H1 (cell line): Measurements from ENCODE around the gene TGM2. TPM values are rescaled to one million over a fixed set of nuclear protein-coding genes. Genes with fewer than 3 reads are reported as not detected.

ENCODE experiments used
- HDAC6 ChIP-seq: IDR thresholded peaks from one replicate; pipeline ENCODE4 v1.7.1; 2012; ENCODE audit warnings: low read depth, mild to moderate bottlenecking, inconsistent platforms, low read length, moderate library complexity
- JUND ChIP-seq: IDR thresholded peaks from 2 replicates; pipeline ENCODE4 v1.6.1; 2011; ENCODE audit warnings: mild to moderate bottlenecking, improper control_type of control experiment, low read length
- polyA plus RNA-seq, 7 experiments: library from polyadenylated mRNA; depleted of rRNA in 3 of 7; stranded (reverse) in 5 of 7; unstranded in 2 of 7; fragments of >200 nt in 5 of 7; fragments of 200-250 nt in 2 of 7; gene quantifications; 1 replicate in 5 of 7; 2 replicates in 1 of 7; 4 replicates in 1 of 7; pipeline versions ENCODE4 v1.2.1 to v1.2.3, GENCODE V29; 2011 to 2013; ENCODE audit warnings: missing spikeins in 2 of 7, mixed read lengths in 2 of 7
- total RNA-seq: library from RNA; stranded (reverse); fragmentation: NEBNext Ultra II Directional; extraction: Animal tissue kit (Norgen Biotek cat#: 25700); gene quantifications from 2 replicates; pipeline ENCODE4 v1.2.1, GENCODE V29; 2021

TGM2 gene
- total and polyA plus RNA-seq, 2 of the 8 experiments (the other 6 are each of a cell fraction or from before 2014, with no cell fraction given), result 0.86 to 1.0 TPM

GRCh38 chr20:38198238-38198861 is 33.3 kb upstream of the TGM2 start (continued):
- TF ChIP-seq JUND (no peak), HDAC6 (no peak)
